Body of pancreas (tissue), 4 donors: ENCODE results near the gene CHIT1.

Experiments
- CTCF ChIP-seq, 7 experiments: fragments of 450-650 bp in 4 of 7; fragments of 200-600 bp in 3 of 7; sonication (generic) in 3 of 7; IDR thresholded peaks; one replicate each; pipeline ENCODE4 v1.5.1; 2016 to 2019; ENCODE audit warnings: antibody characterized with exemption in 7 of 7
- POLR2A ChIP-seq, 3 donors: fragments of 450-650 bp; IDR thresholded peaks; one replicate each; pipeline ENCODE4 v1.6.1; 2016; ENCODE audit warnings: antibody characterized with exemption in 3 of 3, mild to moderate bottlenecking in 2 of 3

DNA sequence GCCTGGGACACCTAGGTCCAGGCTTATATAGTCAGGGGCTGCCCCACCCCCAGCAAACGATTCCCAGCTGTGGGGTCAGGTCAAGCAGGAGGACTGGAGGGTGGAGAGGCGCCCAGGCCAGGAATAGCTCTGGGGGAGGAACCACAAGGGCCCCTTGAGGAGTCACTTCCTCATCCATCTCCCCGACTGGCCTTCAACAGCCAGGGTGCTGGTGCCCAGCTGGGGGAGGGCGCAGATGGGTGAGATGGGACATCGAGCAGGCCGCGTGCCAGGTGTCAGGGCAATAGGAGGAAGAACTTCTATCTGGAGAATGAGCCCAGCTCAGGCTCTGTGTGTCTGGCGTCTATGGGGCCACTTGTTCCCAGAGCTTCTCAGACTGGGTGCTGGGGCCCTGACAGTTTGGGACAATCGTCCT is 53.6 kb downstream of the CHIT1 start:
- TF ChIP-seq CTCF (IDR thresholded peaks at IDR 0.05), result no peak
- TF ChIP-seq POLR2A (IDR thresholded peaks at IDR 0.05), result no peak
